ENCODE measurements around the gene SPECC1L.

The SPECC1L gene

GRCh38 chr22:24414523-24414922, 143.9 kb downstream of the SPECC1L start:
- Mint-ChIP-seq H3K27ac (no peak overlapping the region), H3K36me3 (ENCODE audit: low read depth) (peaks cover 3% of the 10 kb centered on the region), H3K27me3 (ENCODE audit: low read depth) (no peaks in the 10 kb centered on the region), H3K4me3 (no peak overlapping the region), H3K4me1 (ENCODE audit: low read depth) (peaks cover 8% of the 10 kb centered on the region), H3K9me3 (no peaks in the 10 kb centered on the region)
- no peak for DNase-seq (ENCODE audit: low spot score)

- peaks cover 3% of the 10 kb centered on the region for H3K4me1 Mint-ChIP-seq (ENCODE audit: low read depth)
- H3K36me3 Mint-ChIP-seq (ENCODE audit: low read depth): peaks cover 3% of the 10 kb centered on the region
- H3K27ac Mint-ChIP-seq: no peak overlapping the region
- H3K4me3 Mint-ChIP-seq: no peak overlapping the region
- no peaks in the 10 kb centered on the region for H3K9me3 Mint-ChIP-seq
- DNase-seq (ENCODE audit: low spot score): no peak
- no peaks in the 10 kb centered on the region for H3K27me3 Mint-ChIP-seq (ENCODE audit: low read depth)
These were observed 144.6 kb downstream of the SPECC1L start for GRCh38 chr22:24414984-24415945.

GRCh38 chr22:24416095-24416494, 145.5 kb downstream of the SPECC1L start:
- H3K27ac Mint-ChIP-seq: no peak overlapping the region
- DNase-seq (ENCODE audit: low spot score): no peak
- no peaks in the 10 kb centered on the region for H3K27me3 Mint-ChIP-seq (ENCODE audit: low read depth)
- H3K36me3 Mint-ChIP-seq (ENCODE audit: low read depth): peaks cover 3% of the 10 kb centered on the region
- H3K4me1 Mint-ChIP-seq (ENCODE audit: low read depth): no peaks in the 10 kb centered on the region
- no peak overlapping the region for H3K4me3 Mint-ChIP-seq
- no peaks in the 10 kb centered on the region for H3K9me3 Mint-ChIP-seq

GRCh38 chr22:24416611-24417010, 146.0 kb downstream of the SPECC1L start:
- peak overlapping the region; percentile 26 for H3K27ac Mint-ChIP-seq
- no peak for DNase-seq (ENCODE audit: low spot score)
- no peaks in the 10 kb centered on the region for H3K27me3 Mint-ChIP-seq (ENCODE audit: low read depth)
- H3K36me3 Mint-ChIP-seq (ENCODE audit: low read depth): peaks cover 3% of the 10 kb centered on the region
- no peak overlapping the region for H3K4me3 Mint-ChIP-seq
- H3K9me3 Mint-ChIP-seq: no peaks in the 10 kb centered on the region
- peaks cover 1% of the 10 kb centered on the region for H3K4me1 Mint-ChIP-seq (ENCODE audit: low read depth)

GRCh38 chr22:24417200-24417599, 146.6 kb downstream of the SPECC1L start:
- H3K4me1 Mint-ChIP-seq (ENCODE audit: low read depth): peaks cover 1% of the 10 kb centered on the region
- H3K9me3 Mint-ChIP-seq: no peaks in the 10 kb centered on the region
- peaks cover 3% of the 10 kb centered on the region for H3K36me3 Mint-ChIP-seq (ENCODE audit: low read depth)
- no peak overlapping the region for H3K27ac Mint-ChIP-seq
- peaks cover 2% of the 10 kb centered on the region for H3K27me3 Mint-ChIP-seq (ENCODE audit: low read depth)
- no peak for DNase-seq (ENCODE audit: low spot score)
- no peak overlapping the region for H3K4me3 Mint-ChIP-seq

- H3K36me3 Mint-ChIP-seq (ENCODE audit: low read depth): peaks cover 3% of the 10 kb centered on the region
- DNase-seq (ENCODE audit: low spot score): no peak
These were observed 147.4 kb downstream of the SPECC1L start for GRCh38 chr22:24417901-24418641.

GRCh38 chr22:24418786-24419474, 148.3 kb downstream of the SPECC1L start:
- peaks cover 3% of the 10 kb centered on the region for H3K4me1 Mint-ChIP-seq (ENCODE audit: low read depth)
- no peaks in the 10 kb centered on the region for H3K9me3 Mint-ChIP-seq
- H3K27me3 Mint-ChIP-seq (ENCODE audit: low read depth): peaks cover 7% of the 10 kb centered on the region
- no peak for DNase-seq (ENCODE audit: low spot score)
- peaks cover 3% of the 10 kb centered on the region for H3K36me3 Mint-ChIP-seq (ENCODE audit: low read depth)
- no peak overlapping the region for H3K4me3 Mint-ChIP-seq
- H3K27ac Mint-ChIP-seq: no peak overlapping the region

More at GRCh38 chr22:24417901-24418641, 147.4 kb downstream of the SPECC1L start:
- Mint-ChIP-seq H3K9me3 (no peaks in the 10 kb centered on the region), H3K4me1 (ENCODE audit: low read depth) (peaks cover 3% of the 10 kb centered on the region), H3K4me3 (no peak overlapping the region), H3K27ac (no peak overlapping the region), H3K27me3 (ENCODE audit: low read depth) (peaks cover 7% of the 10 kb centered on the region)

GRCh38 chr22:24419475-24419850, 148.8 kb downstream of the SPECC1L start:
- Mint-ChIP-seq H3K4me1 (ENCODE audit: low read depth) (peaks cover 3% of the 10 kb centered on the region), H3K36me3 (ENCODE audit: low read depth) (peaks cover 3% of the 10 kb centered on the region), H3K9me3 (no peaks in the 10 kb centered on the region), H3K27me3 (ENCODE audit: low read depth) (peaks cover 7% of the 10 kb centered on the region), H3K4me3 (no peak overlapping the region), H3K27ac (no peak overlapping the region)
- DNase-seq (ENCODE audit: low spot score): no peak

- peaks cover under 1% of the 10 kb centered on the region for H3K36me3 Mint-ChIP-seq (ENCODE audit: low read depth)
- peaks cover 8% of the 10 kb centered on the region for H3K27me3 Mint-ChIP-seq (ENCODE audit: low read depth)
- H3K27ac Mint-ChIP-seq: no peak overlapping the region
- no peak for DNase-seq (ENCODE audit: low spot score)
- H3K4me3 Mint-ChIP-seq: no peak overlapping the region
- H3K4me1 Mint-ChIP-seq (ENCODE audit: low read depth): peaks cover 4% of the 10 kb centered on the region
- no peaks in the 10 kb centered on the region for H3K9me3 Mint-ChIP-seq
These were observed 149.7 kb downstream of the SPECC1L start for GRCh38 chr22:24420072-24420976.

GRCh38 chr22:24420977-24421343, 150.3 kb downstream of the SPECC1L start:
- no peak overlapping the region for H3K27ac Mint-ChIP-seq
- no peak for DNase-seq (ENCODE audit: low spot score)
- peaks cover 10% of the 10 kb centered on the region for H3K4me1 Mint-ChIP-seq (ENCODE audit: low read depth)
- H3K9me3 Mint-ChIP-seq: no peaks in the 10 kb centered on the region
- H3K36me3 Mint-ChIP-seq (ENCODE audit: low read depth): no peaks in the 10 kb centered on the region
- no peak overlapping the region for H3K4me3 Mint-ChIP-seq
- peaks cover 14% of the 10 kb centered on the region for H3K27me3 Mint-ChIP-seq (ENCODE audit: low read depth)

- DNase-seq (ENCODE audit: low spot score): no peak
- Mint-ChIP-seq H3K4me1 (ENCODE audit: low read depth) (peaks cover 15% of the 10 kb centered on the region), H3K27me3 (ENCODE audit: low read depth) (peaks cover 14% of the 10 kb centered on the region), H3K27ac (no peak overlapping the region), H3K4me3 (no peak overlapping the region), H3K36me3 (ENCODE audit: low read depth) (no peaks in the 10 kb centered on the region), H3K9me3 (no peaks in the 10 kb centered on the region)
These were observed 150.8 kb downstream of the SPECC1L start for GRCh38 chr22:24421428-24421931.

GRCh38 chr22:24422102-24422665, 151.6 kb downstream of the SPECC1L start:
- Mint-ChIP-seq H3K36me3 (ENCODE audit: low read depth) (no peaks in the 10 kb centered on the region), H3K9me3 (no peaks in the 10 kb centered on the region), H3K4me1 (ENCODE audit: low read depth) (peaks cover 21% of the 10 kb centered on the region), H3K27ac (no peak overlapping the region), H3K4me3 (peak overlapping the region; percentile 68), H3K27me3 (ENCODE audit: low read depth) (peaks cover 14% of the 10 kb centered on the region)
- no peak for DNase-seq (ENCODE audit: low spot score)

Measured in T-helper 2 cell treated with Interferon-gamma antibody and Interleukin-4, amounts not matched to agents 5 μg/mL and 100 μg/mL, for 36 hours (primary cell).